ENCODE measurements around the gene NOP58.

- TF ChIP-seq ARNT (IDR thresholded peaks at IDR 0.05), result no peak
- TF ChIP-seq FOXM1 (IDR thresholded peaks at IDR 0.05; ENCODE audit: borderline replicate concordance), result no peak
- no peak for TF ChIP-seq PKNOX1 (IDR thresholded peaks at IDR 0.05)
- no peak for TF ChIP-seq CTBP1 (IDR thresholded peaks at IDR 0.05; ENCODE audit: borderline replicate concordance)
- TF ChIP-seq SP1 (IDR thresholded peaks at IDR 0.05), result no peak
- no peak for TF ChIP-seq BHLHE40 (IDR thresholded peaks at IDR 0.05; ENCODE audit: borderline replicate concordance)
- TF ChIP-seq ZNF384 (IDR thresholded peaks at IDR 0.05), result no peak
Measured at GRCh38 chr2:202251494-202251893, 14.1 kb upstream of the NOP58 start.
